Activated CD8-positive, alpha-beta memory T cell treated with anti-CD3 and anti-CD28 coated beads, Interleukin-2, amount 10 ng/mL, durations not matched to agents 7 days and 5 days (primary cell): ENCODE measurements around the gene DENND2A. TPM values are rescaled to one million over a fixed set of nuclear protein-coding genes. Genes with fewer than 3 reads are reported as not detected.
"Not testable (repeated sequence)": the region's sequence is repeated elsewhere in the genome, so short reads cannot be mapped to it uniquely, and the experiment has no call there.

Experiments used
- ATAC-seq: fragments of 150-1000 bp; cut with Tn5 transposase; one replicate; pipeline ENCODE4 v1.10.0; 2021; ENCODE audit warnings: moderate library complexity
- CTCF ChIA-PET: fragments of 350-600 bp; sonication (Branson Sonifier 250); formaldehyde crosslinking; loops from one replicate; lab custom pipeline; 2021; ENCODE audit warnings: antibody characterized with exemption; lab: Charles Lee
- DNase-seq: peaks from one replicate; pipeline ENCODE4 v3.0.0-alpha.2; 2020
- H3K27ac Mint-ChIP-seq: one replicate; pipeline ENCODE4 v1.8.0; 2021; ENCODE audit warnings: mild to moderate bottlenecking, mixed read lengths
- H3K27me3 Mint-ChIP-seq: one replicate; pipeline ENCODE4 v1.8.0; 2021; ENCODE audit warnings: mixed read lengths
- H3K36me3 Mint-ChIP-seq: one replicate; pipeline ENCODE4 v1.8.0; 2021; ENCODE audit warnings: mild to moderate bottlenecking, mixed read lengths
- H3K4me1 Mint-ChIP-seq: one replicate; pipeline ENCODE4 v1.8.0; 2021; ENCODE audit warnings: mixed read lengths
- H3K4me3 Mint-ChIP-seq: one replicate; pipeline ENCODE4 v1.8.0; 2021; ENCODE audit warnings: mild to moderate bottlenecking, moderate library complexity, mixed read lengths
- H3K9me3 Mint-ChIP-seq: one replicate; pipeline ENCODE4 v1.8.0; 2022; ENCODE audit warnings: low read depth, mixed read lengths
- total RNA-seq, 2 experiments: library from RNA; stranded (reverse); gene quantifications; one replicate each; pipeline ENCODE4 v1.2.3, GENCODE V29; 2021

Gene DENND2A
- total RNA-seq, 2 experiments from 2014 or later, result 0.32 TPM; not detected in 1

DNA sequence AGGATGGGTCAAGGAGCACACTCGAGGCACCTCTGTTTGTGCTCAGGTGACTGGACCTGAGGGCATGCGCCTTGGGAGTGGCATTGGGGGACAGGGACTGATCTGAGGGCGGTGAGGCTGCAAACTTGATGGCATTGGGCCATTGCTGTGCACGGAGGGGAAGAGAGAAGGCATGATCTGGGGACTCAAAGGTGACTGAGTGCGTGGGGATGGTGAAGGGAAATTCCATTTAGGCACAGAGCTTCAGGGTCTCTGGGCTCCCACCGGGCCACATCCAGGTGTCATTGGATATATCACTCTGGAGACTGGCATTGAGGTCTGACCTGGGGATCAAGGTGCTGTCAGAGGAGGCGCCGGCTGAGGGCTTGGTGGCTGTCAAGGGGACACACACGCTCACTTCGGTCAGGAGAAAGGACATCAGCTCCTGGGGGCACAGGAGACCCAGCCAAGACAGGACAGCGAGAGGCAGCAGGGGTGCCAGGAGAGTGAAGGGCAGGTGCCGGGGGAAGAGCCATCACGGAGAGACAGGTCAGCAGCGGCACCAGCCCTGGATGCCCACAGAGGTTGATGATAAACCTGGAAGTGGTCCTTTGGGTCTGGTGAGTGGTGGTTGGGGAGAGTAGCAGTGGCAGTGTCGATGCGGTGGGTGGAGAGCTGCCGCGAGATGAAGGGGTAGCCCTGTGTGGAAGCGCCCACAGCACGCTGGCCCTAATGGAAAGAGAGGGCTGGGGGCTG, 37.6 kb upstream of the DENND2A start:
- no peak for ATAC-seq
- no peak for DNase-seq

DNA sequence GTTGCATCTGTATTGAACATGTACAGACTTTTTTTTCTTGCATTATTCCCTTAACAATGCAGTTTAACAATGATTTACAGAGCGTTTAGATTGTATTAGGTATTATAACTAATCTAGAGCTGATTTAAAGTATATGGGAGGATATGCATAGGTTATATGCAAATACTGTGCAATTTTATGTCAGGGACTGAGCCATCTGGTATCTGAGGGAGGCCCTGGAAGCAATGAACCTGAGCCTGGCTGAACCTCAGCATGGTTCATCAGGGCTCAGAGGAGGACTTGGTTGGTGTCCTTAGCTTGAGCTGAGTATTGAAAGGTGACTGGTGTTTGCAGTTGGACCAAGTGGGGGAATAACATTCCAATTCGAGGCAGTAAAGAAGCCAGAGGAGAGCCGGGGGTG, 36.9 kb upstream of the DENND2A start:
- CTCF ChIA-PET, result no interaction called here
- ATAC-seq, result no peak
- H3K27ac Mint-ChIP-seq, result no peak overlapping the region

More for the DNA sequence above, 37.6 kb upstream of the DENND2A start:
- Mint-ChIP-seq H3K27ac (no peak overlapping the region), H3K4me1 (peaks cover 27% of the 10 kb centered on the region), H3K27me3 (no peaks in the 10 kb centered on the region), H3K36me3 (peaks cover 18% of the 10 kb centered on the region), H3K4me3 (no peak overlapping the region), H3K9me3 (no peaks in the 10 kb centered on the region)
- CTCF ChIA-PET, result no interaction called here

DNA sequence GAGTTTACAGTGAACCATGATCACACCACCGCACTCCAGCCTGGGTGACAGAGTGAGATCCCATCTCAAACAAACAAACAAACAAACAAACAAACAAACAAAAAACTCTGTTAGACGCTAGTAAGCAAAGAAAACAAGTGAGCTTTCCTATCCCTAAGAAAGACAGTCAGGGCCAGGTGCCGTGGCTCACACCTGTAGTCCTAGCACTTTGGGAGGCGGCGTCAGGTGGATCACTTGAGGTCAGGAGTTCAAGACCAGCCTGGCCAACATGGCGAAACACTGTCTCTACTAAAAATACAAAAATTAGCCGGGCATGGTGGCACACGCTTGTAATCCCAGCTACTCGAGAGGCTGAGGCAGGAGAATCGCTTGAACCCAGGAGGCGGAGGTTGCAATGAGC, 36.3 kb upstream of the DENND2A start:
- H3K9me3 Mint-ChIP-seq, H3K27me3 Mint-ChIP-seq, H3K27ac Mint-ChIP-seq, H3K4me3 Mint-ChIP-seq, DNase-seq, CTCF ChIA-PET, ATAC-seq: not testable (repeated sequence)
- Mint-ChIP-seq H3K36me3 (peaks cover 18% of the 10 kb centered on the region), H3K4me1 (peaks cover 31% of the 10 kb centered on the region)

More for the DNA sequence above, 36.9 kb upstream of the DENND2A start:
- Mint-ChIP-seq H3K36me3 (peaks cover 18% of the 10 kb centered on the region), H3K27me3 (no peaks in the 10 kb centered on the region), H3K4me3 (no peak overlapping the region), H3K4me1 (peaks cover 27% of the 10 kb centered on the region), H3K9me3 (no peaks in the 10 kb centered on the region)
- no peak for DNase-seq

DNA sequence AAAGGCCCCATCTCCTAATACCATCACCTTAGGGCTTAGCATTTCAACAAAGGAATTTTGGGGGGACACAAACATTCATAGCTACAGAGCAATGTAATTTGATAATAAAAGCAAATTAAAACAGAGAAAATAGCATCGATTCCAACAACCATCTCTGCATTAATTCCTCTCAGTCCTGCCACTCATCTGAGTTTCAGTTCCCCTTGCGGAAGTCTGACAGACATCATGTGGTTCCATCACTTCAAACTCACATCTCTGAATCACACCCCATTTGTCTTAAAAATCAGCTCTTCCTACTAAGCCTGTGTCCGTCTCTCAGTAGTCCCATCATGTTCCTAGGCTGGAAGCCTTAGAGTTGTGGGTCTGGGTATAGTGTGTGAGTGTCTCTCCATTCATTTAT, 35.7 kb upstream of the DENND2A start:
- H3K4me3 Mint-ChIP-seq, result no peak overlapping the region

DNA sequence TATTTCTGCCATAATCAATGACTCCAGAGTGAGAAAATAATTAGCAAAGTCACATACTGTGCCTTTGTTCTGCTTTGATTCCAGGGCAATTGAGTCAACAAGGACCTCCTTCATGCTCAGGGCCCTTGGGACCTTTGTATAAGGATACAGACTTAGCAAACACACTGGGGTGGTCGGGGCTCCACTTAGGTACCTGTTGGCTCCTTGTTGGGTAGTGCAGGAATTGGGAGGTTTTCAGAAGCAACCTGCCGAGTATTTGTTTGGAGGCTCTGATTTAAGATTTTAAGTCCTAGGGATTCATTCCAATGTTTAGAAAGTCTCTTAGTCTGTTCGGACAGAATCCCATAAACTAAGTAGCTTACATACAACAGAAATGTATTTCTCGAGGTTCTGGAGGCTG, 35.1 kb upstream of the DENND2A start:
- H3K4me1 Mint-ChIP-seq, result peaks cover 33% of the 10 kb centered on the region
- DNase-seq, result no peak
- peaks cover 15% of the 10 kb centered on the region for H3K36me3 Mint-ChIP-seq
- H3K27me3 Mint-ChIP-seq, result no peaks in the 10 kb centered on the region
- ATAC-seq, result no peak
- no peaks in the 10 kb centered on the region for H3K9me3 Mint-ChIP-seq
- no peak overlapping the region for H3K4me3 Mint-ChIP-seq
- H3K27ac Mint-ChIP-seq, result no peak overlapping the region
- CTCF ChIA-PET, result interaction anchor here (1.1 to 1.3 kb wide), 4 partner anchors 22 to 315 kb away, joined by 3 to 5 read pairs (median 3); no protein-coding TSS in a partner anchor

More for the DNA sequence above, 35.7 kb upstream of the DENND2A start:
- CTCF ChIA-PET, result no interaction called here
- Mint-ChIP-seq H3K9me3 (no peaks in the 10 kb centered on the region), H3K4me1 (peaks cover 33% of the 10 kb centered on the region), H3K27me3 (no peaks in the 10 kb centered on the region), H3K27ac (no peak overlapping the region), H3K36me3 (peaks cover 18% of the 10 kb centered on the region)
- DNase-seq (no peak), ATAC-seq (no peak)

DNA sequence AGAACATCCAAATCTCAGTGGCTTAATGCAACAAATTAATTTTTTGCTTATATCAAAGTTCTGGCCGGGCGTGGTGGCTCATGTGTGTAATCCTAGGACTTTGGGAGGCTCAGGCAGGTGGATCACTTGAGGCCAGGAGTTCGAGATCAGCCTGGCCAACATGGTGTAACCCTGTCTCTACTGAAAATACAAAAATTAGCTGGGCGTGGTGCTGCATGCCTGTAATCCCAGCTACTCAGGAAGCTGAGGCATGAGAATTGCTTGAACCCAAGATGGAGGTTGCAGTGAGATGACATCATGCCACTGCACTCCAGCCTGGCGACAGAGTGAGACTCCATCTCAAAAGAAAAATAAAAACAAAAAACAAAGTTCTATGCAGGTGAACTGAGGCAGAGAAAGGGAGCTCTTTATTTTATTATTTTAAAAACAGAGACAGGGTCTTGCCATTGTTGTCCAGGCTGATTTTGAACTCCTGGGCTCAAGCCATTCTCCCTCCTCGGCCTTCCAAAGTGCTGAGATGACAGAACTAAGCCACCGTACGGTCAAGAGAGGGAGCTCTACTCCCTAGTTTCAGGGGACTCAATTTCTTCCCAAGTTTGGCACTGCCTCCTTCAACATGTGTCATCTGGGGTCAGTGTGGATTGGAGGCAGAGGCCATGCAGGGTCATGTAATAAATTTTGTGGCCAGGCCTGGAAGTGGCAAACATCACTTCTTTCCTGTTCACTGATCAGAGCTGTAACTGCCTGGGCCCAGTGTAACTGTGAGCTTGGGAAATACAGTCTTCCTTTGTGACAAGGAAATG, 34.5 kb upstream of the DENND2A start:
- Mint-ChIP-seq H3K27me3 (no peaks in the 10 kb centered on the region), H3K4me1 (peaks cover 33% of the 10 kb centered on the region), H3K36me3 (peaks cover 11% of the 10 kb centered on the region), H3K27ac (peak overlapping the region; percentile 37), H3K4me3 (peak overlapping the region; percentile 10), H3K9me3 (no peaks in the 10 kb centered on the region)
- ATAC-seq, result no peak
- CTCF ChIA-PET, result interaction anchor here (1.1 to 1.6 kb wide), 7 partner anchors 22 to 338 kb away, joined by 3 to 8 read pairs (median 3); no protein-coding TSS in a partner anchor
- DNase-seq, result no peak

DNA sequence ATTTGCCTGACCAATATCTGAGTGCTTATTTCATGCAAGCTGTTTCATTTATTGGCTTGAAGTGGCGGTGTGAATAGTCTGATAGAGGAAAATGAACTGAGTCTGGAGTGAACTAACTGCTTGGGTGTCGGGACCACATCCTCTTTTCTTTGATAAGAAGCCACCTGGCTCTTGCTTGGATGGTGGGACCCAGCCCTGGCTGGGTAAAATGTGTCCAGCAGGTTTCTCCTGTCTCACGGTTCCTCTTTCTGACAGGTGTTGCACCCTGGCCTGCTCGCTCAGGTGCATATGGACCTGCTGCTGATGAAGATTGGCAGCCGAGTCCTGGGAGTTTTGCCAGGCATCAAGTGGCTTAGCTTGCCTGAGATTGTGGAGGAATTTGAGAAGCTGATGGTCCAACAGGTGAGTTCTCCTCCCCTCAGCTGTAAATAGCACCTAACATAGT, 33.8 kb upstream of the DENND2A start:
- peaks cover 8% of the 10 kb centered on the region for H3K36me3 Mint-ChIP-seq
- peak overlapping the region; percentile 79 for H3K4me3 Mint-ChIP-seq
- no peaks in the 10 kb centered on the region for H3K27me3 Mint-ChIP-seq
- CTCF ChIA-PET, result interaction anchor here (0.7 to 1.6 kb wide), 5 partner anchors 12 to 339 kb away, joined by 3 to 8 read pairs (median 5); no protein-coding TSS in a partner anchor
- peaks cover 33% of the 10 kb centered on the region for H3K4me1 Mint-ChIP-seq
- peak overlapping the region; percentile 60 for H3K27ac Mint-ChIP-seq
- DNase-seq (no peak), ATAC-seq (no peak)
- no peaks in the 10 kb centered on the region for H3K9me3 Mint-ChIP-seq

DNA sequence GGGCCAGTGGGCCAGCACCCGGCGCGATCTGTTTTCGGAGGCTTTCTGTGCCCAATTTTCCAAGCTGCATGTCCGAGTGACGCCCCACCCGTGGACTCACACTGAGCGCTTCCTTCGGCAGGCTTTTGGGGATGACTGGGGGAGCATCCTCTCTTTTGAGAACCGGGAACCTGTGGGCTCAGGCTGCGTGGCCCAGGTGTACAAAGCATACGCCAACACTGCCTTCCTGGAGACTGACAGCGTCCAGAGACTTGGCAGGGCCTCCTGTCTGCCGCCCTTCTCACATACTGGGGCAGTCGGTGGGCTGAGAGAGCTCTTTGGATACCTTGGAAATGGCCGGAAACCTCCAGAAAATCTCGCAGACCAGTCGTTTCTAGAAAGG, 33.2 kb upstream of the DENND2A start:
- Mint-ChIP-seq H3K4me3 (peak overlapping the region; percentile 79), H3K36me3 (peaks cover 3% of the 10 kb centered on the region), H3K27me3 (no peaks in the 10 kb centered on the region), H3K9me3 (no peaks in the 10 kb centered on the region), H3K4me1 (peaks cover 33% of the 10 kb centered on the region), H3K27ac (peak overlapping the region; percentile 78)
- no peak for ATAC-seq
- DNase-seq, result no peak
- CTCF ChIA-PET, result interaction anchor here (0.7 to 1.6 kb wide), 5 partner anchors 12 to 339 kb away, joined by 3 to 8 read pairs (median 5); partner anchors contain the start of gene NDUFB2

DNA sequence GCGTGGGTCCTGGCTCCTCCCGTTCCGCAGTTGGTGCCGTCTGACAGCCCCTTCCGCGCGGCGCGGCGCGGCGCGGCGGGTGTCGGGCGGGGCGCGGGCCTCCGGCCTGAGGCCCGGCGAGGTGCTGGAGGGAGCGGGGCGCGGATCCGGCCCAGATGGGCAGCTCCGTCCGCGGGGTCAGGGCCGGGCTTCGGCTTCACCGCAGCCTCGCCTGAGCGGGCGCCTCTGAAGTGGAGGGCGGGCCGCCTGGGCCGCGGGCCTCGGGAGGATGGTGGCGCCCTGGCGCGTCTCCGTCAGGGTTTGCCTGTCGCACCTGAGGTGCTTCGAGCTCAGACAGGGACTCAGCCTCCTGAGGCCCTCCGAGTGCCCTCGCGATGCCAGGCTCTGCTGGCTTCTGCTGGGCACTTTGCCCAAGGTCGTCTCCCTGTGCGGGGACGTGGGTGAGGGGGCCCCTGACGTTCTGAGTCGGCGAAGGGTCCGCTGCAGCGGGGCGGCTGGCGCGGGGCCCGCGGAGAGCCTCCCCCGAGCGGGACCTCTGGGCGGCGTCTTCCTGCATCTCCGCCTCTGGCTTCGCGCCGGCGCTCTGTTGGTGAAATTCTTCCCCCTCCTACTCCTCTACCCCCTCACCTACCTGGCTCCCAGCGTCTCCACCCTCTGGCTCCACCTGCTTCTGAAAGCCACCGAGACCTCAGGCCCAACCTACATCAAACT, 32.6 kb upstream of the DENND2A start:
- CTCF ChIA-PET, result interaction anchor here (1.0 to 1.6 kb wide), 2 partner anchors 23 to 340 kb away, joined by 4 to 8 read pairs; partner anchors contain the start of gene NDUFB2
- peaks cover 3% of the 10 kb centered on the region for H3K36me3 Mint-ChIP-seq
- peaks cover 2% of the 10 kb centered on the region for H3K27me3 Mint-ChIP-seq
- H3K9me3 Mint-ChIP-seq, result no peaks in the 10 kb centered on the region
- peak overlapping the region; percentile 79 for H3K4me3 Mint-ChIP-seq
- DNase-seq (peak; percentile 70), ATAC-seq (peak; percentile 84)
- peak overlapping the region; percentile 78 for H3K27ac Mint-ChIP-seq
- H3K4me1 Mint-ChIP-seq, result peaks cover 33% of the 10 kb centered on the region

DNA sequence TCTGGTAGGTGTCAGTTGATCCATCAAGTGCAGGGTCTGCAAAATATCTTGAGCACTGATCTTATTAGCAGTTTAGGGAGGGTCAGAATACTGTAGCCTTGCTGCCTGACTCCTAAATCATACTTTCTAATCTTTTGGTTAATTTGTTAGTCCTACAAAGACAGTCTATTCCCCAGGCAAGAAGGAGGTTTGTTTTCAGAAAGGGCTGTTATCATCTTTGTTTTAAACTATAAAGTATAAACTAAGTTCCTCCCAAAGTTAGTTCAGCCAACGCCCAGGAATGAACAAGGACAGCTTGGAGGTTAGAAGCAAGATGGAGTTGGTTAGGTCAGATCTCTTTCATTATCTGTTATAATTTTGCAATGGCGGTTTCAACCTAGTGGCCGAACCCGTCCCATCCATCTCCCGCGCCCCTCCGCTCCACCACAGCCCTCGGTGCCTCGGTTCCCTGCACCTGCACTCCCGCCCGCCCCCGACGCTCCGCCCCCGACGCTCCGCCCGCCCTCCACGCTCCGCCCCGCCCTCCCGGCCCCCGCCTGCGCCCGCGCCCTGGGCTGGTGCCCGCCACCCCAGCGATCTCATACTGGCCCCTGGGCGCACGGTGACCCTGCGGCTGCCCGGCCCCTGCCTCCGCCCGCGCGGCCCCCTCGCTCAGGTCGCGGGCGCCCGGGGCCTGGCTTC, 31.9 kb upstream of the DENND2A start, which contains the start of gene ADCK2:
Gene ADCK2 (plus strand): TSS at position 564 of the 681 bp plus-strand sequence. CDS start 386 bp downstream, outside the sequence.
- ATAC-seq, result peak; percentile 81
- H3K4me3 Mint-ChIP-seq, result peak within 1 kb of the TSS; percentile 79
- peak; percentile 71 for DNase-seq
- H3K36me3 Mint-ChIP-seq, result peaks cover 3% of the 10 kb centered on the region
- H3K9me3 Mint-ChIP-seq, result no peaks in the 10 kb centered on the region
- CTCF ChIA-PET, result interaction anchor here (1.0 kb wide), 1 partner anchor 24 kb away, joined by 4 read pairs; the partner anchor contains the start of gene NDUFB2
- H3K4me1 Mint-ChIP-seq, result peaks cover 33% of the 10 kb centered on the region
- H3K27me3 Mint-ChIP-seq, result peaks cover 5% of the 10 kb centered on the region
- H3K27ac Mint-ChIP-seq, result peak within 1 kb of the TSS; percentile 78

DNA sequence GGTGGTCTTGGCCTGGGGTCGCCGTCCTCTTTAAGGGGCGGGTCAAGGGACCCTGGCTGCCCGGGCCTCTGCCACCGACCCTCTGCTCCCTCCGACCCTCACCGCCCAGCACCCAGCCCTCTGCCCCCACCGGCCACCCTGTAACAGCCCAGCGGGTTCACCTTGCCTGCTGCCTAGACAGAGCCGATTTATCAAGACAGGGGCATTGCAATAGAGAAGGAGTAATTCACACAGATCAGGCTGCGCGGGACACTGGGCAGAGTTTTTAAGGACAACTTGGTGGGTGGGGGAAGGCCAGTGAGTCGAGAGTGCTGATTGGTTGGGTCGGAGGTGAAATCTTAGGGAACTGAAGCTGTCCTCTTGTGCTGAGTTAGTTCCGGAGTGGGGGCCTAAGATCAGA, 31.4 kb upstream of the DENND2A start:
- Mint-ChIP-seq H3K4me1 (peaks cover 33% of the 10 kb centered on the region), H3K4me3 (peak overlapping the region; percentile 79), H3K9me3 (no peaks in the 10 kb centered on the region), H3K36me3 (peaks cover 3% of the 10 kb centered on the region), H3K27ac (no peak overlapping the region), H3K27me3 (peaks cover 5% of the 10 kb centered on the region)
- DNase-seq (no peak), ATAC-seq (no peak)
- CTCF ChIA-PET, result no interaction called here

DNA sequence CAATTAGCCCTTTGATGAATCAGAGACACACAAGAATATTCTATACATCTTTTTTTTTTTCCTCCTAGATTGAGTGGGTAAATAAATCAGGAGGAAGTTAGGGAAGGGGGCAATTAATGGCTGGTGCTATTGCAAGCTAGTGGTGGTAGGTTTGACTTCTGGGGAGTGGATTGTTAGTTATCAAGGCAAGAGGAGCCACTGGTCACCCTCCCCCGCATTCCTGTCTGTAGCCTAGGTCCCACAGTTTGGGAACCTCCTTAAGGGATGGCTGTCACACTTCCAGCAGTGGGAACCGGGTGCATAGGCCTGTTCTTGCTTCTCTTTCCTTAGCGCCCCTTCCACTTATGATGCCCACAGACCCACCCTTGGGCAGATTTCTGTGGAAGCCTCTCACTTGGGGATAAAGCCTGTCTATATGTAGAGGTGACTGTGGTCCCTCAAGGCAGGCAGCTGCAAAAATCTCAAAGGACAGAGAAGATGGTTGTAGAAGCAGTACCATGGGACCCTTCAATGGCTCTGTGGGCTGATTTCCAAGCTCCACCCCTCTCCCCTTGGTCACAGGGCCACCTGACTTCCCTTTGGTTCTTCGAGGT, 29.8 kb upstream of the DENND2A start:
- ATAC-seq, result no peak
- H3K27me3 Mint-ChIP-seq, result peaks cover 5% of the 10 kb centered on the region
- H3K4me1 Mint-ChIP-seq, result peaks cover 27% of the 10 kb centered on the region
- CTCF ChIA-PET, result no interaction called here
- no peaks in the 10 kb centered on the region for H3K36me3 Mint-ChIP-seq
- no peaks in the 10 kb centered on the region for H3K9me3 Mint-ChIP-seq
- no peak overlapping the region for H3K27ac Mint-ChIP-seq
- no peak overlapping the region for H3K4me3 Mint-ChIP-seq
- DNase-seq, result no peak
